IMR-90 (cell line): ENCODE results near the gene MPRIP. TPM values are rescaled to one million over a fixed set of nuclear protein-coding genes. Genes with fewer than 3 reads are reported as not detected.
A peak's percentile ranks its signal among the peaks of the same experiment; 100 is the strongest.

Experiments
- ATAC-seq: fragments of 200-7000 bp; cut with Tn5 transposase; 2 replicates; pipeline ENCODE4 v1.9.1; 2020; ENCODE audit warnings: low read depth, mild to moderate bottlenecking, moderate library complexity
- BruUV-seq: library from RNA; stranded (reverse); fragments of 400-500 nt; replicated peaks from 2 replicates; lab custom pipeline; 2021; lab: Mats Ljungman, UMichigan
- CTCF ChIA-PET: fragments of 300-600 bp; formaldehyde crosslinking; extraction: SDS; loops from one replicate; lab custom pipeline; 2021; ENCODE audit warnings: antibody characterized with exemption; lab: Yijun Ruan, JAX
- POLR2A ChIA-PET: fragments of 300-600 bp; sonication (Branson Sonifier 250); formaldehyde crosslinking; loops from one replicate; lab custom pipeline; 2022; ENCODE audit warnings: antibody characterized with exemption; ENCODE audit not compliant: unreplicated experiment; lab: Charles Lee
- DNase-seq: peaks from one replicate; pipeline ENCODE4 v3.0.0; 2013
- H2AFZ ChIP-seq: replicated peaks from 2 replicates; pipeline ENCODE3; 2013; ENCODE audit warnings: low read length, mild to moderate bottlenecking; ENCODE audit not compliant: poor library complexity
- H2AK5ac ChIP-seq: 2 replicates; pipeline ENCODE4 v1.6.1; 2013; ENCODE audit warnings: low read depth, low read length, inconsistent platforms
- H2AK9ac ChIP-seq: replicated peaks from 2 replicates; pipeline ENCODE3; 2013; ENCODE audit warnings: mild to moderate bottlenecking, low read depth, low read length, moderate library complexity; ENCODE audit not compliant: poor library complexity
- H2BK120ac ChIP-seq: 2 replicates; pipeline ENCODE4 v1.6.1; 2013; ENCODE audit warnings: low read depth, low read length, inconsistent platforms
- H2BK15ac ChIP-seq: 3 replicates; pipeline ENCODE4 v1.6.1; 2013; ENCODE audit warnings: low read depth, low read length, inconsistent platforms
- H2BK20ac ChIP-seq: 2 replicates; pipeline ENCODE4 v1.6.1; 2013; ENCODE audit warnings: low read depth, mild to moderate bottlenecking, inconsistent platforms, low read length, moderate library complexity
- H2BK5ac ChIP-seq: 2 replicates; pipeline ENCODE4 v1.6.1; 2013; ENCODE audit warnings: mild to moderate bottlenecking, low read depth, low read length, inconsistent platforms; ENCODE audit not compliant: poor library complexity, severe bottlenecking
- H3K14ac ChIP-seq: replicated peaks from 2 replicates; pipeline ENCODE4 v1.6.1; 2013; ENCODE audit warnings: low read depth, low read length, inconsistent platforms
- H3K18ac ChIP-seq: 2 replicates; pipeline ENCODE4 v1.6.1; 2013; ENCODE audit warnings: low read depth, low read length, control low read depth
- H3K23ac ChIP-seq: 2 replicates; pipeline ENCODE4 v1.6.1; 2013; ENCODE audit warnings: low read depth, low read length, inconsistent platforms
- H3K27ac ChIP-seq: 2 replicates; pipeline ENCODE4 v1.5.1; 2013; ENCODE audit warnings: mild to moderate bottlenecking, control low read depth, low read length; ENCODE audit not compliant: insufficient read depth
- H3K27me3 ChIP-seq: 2 replicates; pipeline ENCODE4 v1.6.1; 2013; ENCODE audit warnings: low read length; ENCODE audit not compliant: control insufficient read depth, insufficient read depth
- H3K36me3 ChIP-seq: 2 replicates; pipeline ENCODE4 v1.6.1; 2013; ENCODE audit warnings: low read length, mixed read lengths; ENCODE audit not compliant: control insufficient read depth, insufficient read depth
- H3K4ac ChIP-seq: 2 replicates; pipeline ENCODE4 v1.6.1; 2013; ENCODE audit warnings: low read depth, low read length, inconsistent platforms
- H3K4me1 ChIP-seq: 2 replicates; pipeline ENCODE4 v1.6.1; 2013; ENCODE audit warnings: low read length, mixed read lengths; ENCODE audit not compliant: control insufficient read depth, insufficient read depth
- H3K4me2 ChIP-seq: 2 replicates; pipeline ENCODE4 v1.6.1; 2013; ENCODE audit warnings: low read depth, mild to moderate bottlenecking, control low read depth, low read length, moderate library complexity
- H3K4me3 ChIP-seq: 2 replicates; pipeline ENCODE4 v1.5.1; 2013; ENCODE audit warnings: low read depth, mild to moderate bottlenecking, control low read depth, low read length, moderate library complexity; ENCODE audit not compliant: insufficient read depth
- H3K56ac ChIP-seq: 2 replicates; pipeline ENCODE4 v1.6.1; 2013; ENCODE audit warnings: low read length, inconsistent platforms; ENCODE audit not compliant: insufficient read depth; ENCODE audit errors: extremely low read depth
- H3K79me1 ChIP-seq, 2 experiments: 2 replicates each; pipeline ENCODE4 v1.6.1; 2013; ENCODE audit warnings: low read length in 2 of 2, inconsistent platforms in 1 of 2, low read depth in 1 of 2
- H3K9ac ChIP-seq: 2 replicates; pipeline ENCODE4 v1.6.1; 2013; ENCODE audit warnings: low read depth, low read length, control low read depth
- H3K9me1 ChIP-seq: 2 replicates; pipeline ENCODE4 v1.6.1; 2013; ENCODE audit warnings: low read length, inconsistent platforms; ENCODE audit not compliant: insufficient read depth
- H3K9me3 ChIP-seq: 2 replicates; pipeline ENCODE4 v1.6.1; 2013; ENCODE audit warnings: low read length; ENCODE audit not compliant: control insufficient read depth, insufficient read depth
- H4K20me1 ChIP-seq: 2 replicates; pipeline ENCODE4 v1.6.1; 2013; ENCODE audit warnings: low read length, inconsistent platforms; ENCODE audit not compliant: insufficient read depth
- H4K5ac ChIP-seq: 2 replicates; pipeline ENCODE4 v1.6.1; 2013; ENCODE audit warnings: mild to moderate bottlenecking, low read depth, low read length, control low read depth
- H4K8ac ChIP-seq, 2 experiments: 2 replicates each; pipeline ENCODE4 v1.6.1; 2013; ENCODE audit warnings: low read depth in 2 of 2, low read length in 2 of 2, control low read depth in 1 of 2, inconsistent platforms in 1 of 2
- H4K91ac ChIP-seq: 2 replicates; pipeline ENCODE4 v1.6.1; 2013; ENCODE audit warnings: low read depth, low read length, inconsistent platforms; ENCODE audit not compliant: insufficient read depth
- BHLHE40 ChIP-seq: fragments of 150-350 bp; IDR thresholded peaks from 2 replicates; pipeline ENCODE4 v1.6.1; 2016; ENCODE audit warnings: mild to moderate bottlenecking, low read depth, low read length
- CHD1 ChIP-seq: IDR thresholded peaks from 2 replicates; pipeline ENCODE4 v1.6.1; 2012; ENCODE audit warnings: low read depth, low read length, improper control_type of control experiment
- ELK1 ChIP-seq: fragments of 150-350 bp; IDR thresholded peaks from 2 replicates; pipeline ENCODE4 v1.6.1; 2016; ENCODE audit warnings: low read depth, mild to moderate bottlenecking, low read length, moderate library complexity, borderline replicate concordance
- FOS ChIP-seq: fragments of 150-350 bp; IDR thresholded peaks from 2 replicates; pipeline ENCODE4 v1.6.1; 2016; ENCODE audit warnings: low read depth, low read length
- MAZ ChIP-seq: IDR thresholded peaks from 2 replicates; pipeline ENCODE4 v1.6.1; 2012; ENCODE audit warnings: low read depth, mild to moderate bottlenecking, low read length, improper control_type of control experiment, moderate library complexity, borderline replicate concordance
- MXI1 ChIP-seq: IDR thresholded peaks from 2 replicates; pipeline ENCODE4 v1.6.1; 2012; ENCODE audit warnings: low read depth, mild to moderate bottlenecking, low read length, moderate library complexity, borderline replicate concordance
- POLR2A ChIP-seq: IDR thresholded peaks from 2 replicates; pipeline ENCODE4 v1.6.1; 2012; ENCODE audit warnings: mild to moderate bottlenecking, low read depth, low read length
- RAD21 ChIP-seq: IDR thresholded peaks from 2 replicates; pipeline ENCODE4 v1.6.1; 2012; ENCODE audit warnings: low read length, improper control_type of control experiment
- RCOR1 ChIP-seq: IDR thresholded peaks from 2 replicates; pipeline ENCODE4 v1.6.1; 2012; ENCODE audit warnings: mild to moderate bottlenecking, low read length, improper control_type of control experiment; ENCODE audit not compliant: insufficient replicate concordance
- SMC3 ChIP-seq: fragments of 150-350 bp; IDR thresholded peaks from 2 replicates; pipeline ENCODE4 v1.6.1; 2016; ENCODE audit warnings: low read depth, mild to moderate bottlenecking, antibody characterized with exemption, low read length, moderate library complexity
- WGBS, 2 experiments: methylation state at CpG; one replicate each; pipeline versions ENCODE4 v1.1.5 to v1.1.7; 2013; ENCODE audit warnings: missing lambda C conversion rate in 2 of 2; ENCODE audit not compliant: insufficient read length in 1 of 2; ENCODE audit errors: extremely low coverage in 2 of 2; 5-methylcytosine and 5-hydroxymethylcytosine counted together
- dilution Hi-C: fragments of 300-500 bp; cut with HindIII; formaldehyde crosslinking; loops from one replicate; pipeline ENCODE4 v1.14.3; 2018; ENCODE audit warnings: low sequenced_read_pairs; ENCODE audit not compliant: unreplicated experiment
- in situ Hi-C: fragments of 300-500 bp; cut with MboI; formaldehyde crosslinking; loops from 3 replicates; pipeline ENCODE4 v1.14.3; 2019; ENCODE audit warnings: low sequenced_read_pairs, inconsistent platforms, mixed read lengths
- intact Hi-C: fragments of 100-400 bp; cut with micrococcal nuclease; formaldehyde crosslinking; loops from 2 replicates; pipeline ENCODE4 v1.10.0; 2022
- polyA plus RNA-seq, 3 experiments: library from polyadenylated mRNA; depleted of rRNA; stranded (reverse); fragments of >200 nt; gene quantifications; 2 replicates each; pipeline ENCODE4 v1.2.3, GENCODE V29; 2012; ENCODE audit warnings: low replicate concordance in 1 of 3
- total RNA-seq: library from RNA; depleted of rRNA; stranded (reverse); fragments of >200 nt; gene quantifications from 2 replicates; pipeline ENCODE4 v1.2.3, GENCODE V29; 2012
- TF ChIP-seq, protein P1 (sequence below): fragments of 150-350 bp; IDR thresholded peaks from 2 replicates; pipeline ENCODE4 v1.6.1; 2017; ENCODE audit warnings: mild to moderate bottlenecking, antibody characterized with exemption, low read length, low read depth

MPRIP gene
- total and polyA plus RNA-seq, 2 of the 4 experiments (the other 2 are of a cell fraction): 111 to 149 TPM

GRCh38 chr17:17155568-17155967 lies 113.3 kb downstream of the MPRIP start:
- peaks cover 36% of the 10 kb centered on the region for H4K20me1 ChIP-seq
- no peak overlapping the region for H2BK15ac ChIP-seq
- H2BK120ac ChIP-seq: no peak overlapping the region
- H4K8ac ChIP-seq: no peak overlapping the region
- H3K56ac ChIP-seq: no peak overlapping the region
- H2BK20ac ChIP-seq: no peak overlapping the region
- H2AK9ac ChIP-seq: no peak overlapping the region
- H3K27me3 ChIP-seq: no peaks in the 10 kb centered on the region
- no peak overlapping the region for H3K4me2 ChIP-seq
- DNase-seq (no peak), ATAC-seq (no peak; the same call in 1 of the 2 replicates)
- WGBS, 2 experiments: 88% methylated on average over 2 of the region's 3 CpGs; no CpG with 5 or more reads in 1 of the 2 experiments
- CTCF ChIA-PET: no interaction called here
- H4K91ac ChIP-seq: no peak overlapping the region
- H3K23ac ChIP-seq: no peak overlapping the region
- dilution Hi-C loops (no loop called here), in situ Hi-C loops (no loop called here), intact Hi-C loops (no loop called here)
- peak overlapping the region; percentile 48 for H2BK5ac ChIP-seq
- no peak overlapping the region for H3K9ac ChIP-seq
- no peak overlapping the region for H3K27ac ChIP-seq
- peaks cover 33% of the 10 kb centered on the region for H3K9me1 ChIP-seq
- peaks cover 72% of the 10 kb centered on the region for H3K36me3 ChIP-seq
- H4K5ac ChIP-seq: no peak overlapping the region
- H2AK5ac ChIP-seq: no peak overlapping the region
- no peak overlapping the region for H3K14ac ChIP-seq
- no TSS peak for BruUV-seq
- no peak for TF ChIP-seq MAZ
- no peak for TF ChIP-seq BHLHE40
- no peak for TF ChIP-seq ELK1
- TF ChIP-seq RAD21: no peak
- TF ChIP-seq, protein P1, sequence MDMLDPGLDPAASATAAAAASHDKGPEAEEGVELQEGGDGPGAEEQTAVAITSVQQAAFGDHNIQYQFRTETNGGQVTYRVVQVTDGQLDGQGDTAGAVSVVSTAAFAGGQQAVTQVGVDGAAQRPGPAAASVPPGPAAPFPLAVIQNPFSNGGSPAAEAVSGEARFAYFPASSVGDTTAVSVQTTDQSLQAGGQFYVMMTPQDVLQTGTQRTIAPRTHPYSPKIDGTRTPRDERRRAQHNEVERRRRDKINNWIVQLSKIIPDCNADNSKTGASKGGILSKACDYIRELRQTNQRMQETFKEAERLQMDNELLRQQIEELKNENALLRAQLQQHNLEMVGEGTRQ: no peak
- no peak for TF ChIP-seq SMC3
- no peak for TF ChIP-seq POLR2A
- TF ChIP-seq FOS: no peak
- TF ChIP-seq CHD1: no peak
- no peak for TF ChIP-seq RCOR1
- no peak for TF ChIP-seq MXI1
- H3K18ac ChIP-seq: no peak overlapping the region
- H2AFZ ChIP-seq: no peak overlapping the region
- H3K79me1 ChIP-seq: peaks cover 36 to 74% of the 10 kb centered on the region in 2 experiments
- H3K4ac ChIP-seq: no peak overlapping the region
- H3K4me1 ChIP-seq: peaks cover 29% of the 10 kb centered on the region
- POLR2A ChIA-PET: no interaction called here
- no peak overlapping the region for H3K4me3 ChIP-seq
- no peaks in the 10 kb centered on the region for H3K9me3 ChIP-seq
